Keratinocyte (primary cell): Measurements from ENCODE around the gene EXOC4. TPM values are rescaled to one million over a fixed set of nuclear protein-coding genes. Genes with fewer than 3 reads are reported as not detected.

Experiments
- DNase-seq: peaks from one replicate; pipeline ENCODE4 v3.0.0-alpha.2; 2011; ENCODE audit warnings: low read depth, missing footprints, low spot score
- FAIRE-seq: peaks from 2 replicates; lab custom pipeline; 2011; peaks lifted over from hg19 to GRCh38; lab: Jason Lieb, UNC
- H2AFZ ChIP-seq: 2 replicates; pipeline ENCODE4 v1.6.0; 2012; ENCODE audit warnings: low read length, control low read depth, inconsistent platforms; ENCODE audit not compliant: control insufficient read depth
- H3K27ac ChIP-seq: 2 replicates; pipeline ENCODE4 v1.5.1; 2011; ENCODE audit warnings: low read length; ENCODE audit not compliant: control insufficient read depth, insufficient read depth
- H3K27me3 ChIP-seq: 3 replicates; pipeline ENCODE4 v1.6.0; 2011; ENCODE audit warnings: low read length; ENCODE audit not compliant: control insufficient read depth, insufficient read depth; ENCODE audit errors: extremely low read depth
- H3K36me3 ChIP-seq, 2 experiments: 2 replicates in 1 of 2; 3 replicates in 1 of 2; pipeline ENCODE4 v1.5.1; 2011; ENCODE audit warnings: low read length in 2 of 2, mild to moderate bottlenecking in 1 of 2; ENCODE audit not compliant: control insufficient read depth in 2 of 2, insufficient read depth in 2 of 2; ENCODE audit errors: extremely low read depth in 1 of 2
- H3K4me1 ChIP-seq: 3 replicates; pipeline ENCODE4 v1.5.1; 2011; ENCODE audit warnings: low read length; ENCODE audit not compliant: control insufficient read depth, insufficient read depth; ENCODE audit errors: extremely low read depth
- H3K4me2 ChIP-seq: 3 replicates; pipeline ENCODE4 v1.6.0; 2011; ENCODE audit warnings: low read depth, low read length; ENCODE audit not compliant: control insufficient read depth, insufficient read depth; ENCODE audit errors: extremely low read depth
- H3K4me3 ChIP-seq, 3 experiments: fragments of 200-600 bp in 1 of 3; sonication (generic) in 1 of 3; 2 replicates in 2 of 3; 3 replicates in 1 of 3; pipeline ENCODE4 v1.5.1; 2011 to 2016; ENCODE audit warnings: low read length in 3 of 3, mild to moderate bottlenecking in 3 of 3, control low read depth in 2 of 3, inconsistent platforms in 1 of 3, low read depth in 1 of 3, mixed read lengths in 1 of 3, mixed run types in 1 of 3, moderate library complexity in 1 of 3; ENCODE audit not compliant: control insufficient read depth in 2 of 3, insufficient read depth in 2 of 3; ENCODE audit errors: extremely low read depth in 1 of 3
- H3K79me2 ChIP-seq: 2 replicates; pipeline ENCODE4 v1.6.0; 2012; ENCODE audit warnings: low read length; ENCODE audit not compliant: control insufficient read depth, insufficient read depth
- H3K9ac ChIP-seq: 3 replicates; pipeline ENCODE4 v1.6.0; 2011; ENCODE audit warnings: low read length; ENCODE audit not compliant: control insufficient read depth, insufficient read depth; ENCODE audit errors: extremely low read depth
- H3K9me1 ChIP-seq: 3 replicates; pipeline ENCODE4 v1.6.0; 2011; ENCODE audit warnings: low read length; ENCODE audit not compliant: control insufficient read depth, insufficient read depth; ENCODE audit errors: extremely low read depth
- H3K9me3 ChIP-seq: 2 replicates; pipeline ENCODE4 v1.5.1; 2012; ENCODE audit warnings: low read depth, low read length; ENCODE audit not compliant: control insufficient read depth
- H4K20me1 ChIP-seq: 3 replicates; pipeline ENCODE4 v1.6.0; 2011; ENCODE audit warnings: low read length; ENCODE audit not compliant: control insufficient read depth, insufficient read depth; ENCODE audit errors: extremely low read depth
- EZH2 ChIP-seq: IDR thresholded peaks from one replicate; pipeline ENCODE4 v1.6.1; 2012; ENCODE audit warnings: inconsistent platforms, mild to moderate bottlenecking, low read length, moderate library complexity
- dilution Hi-C: fragments of 300-500 bp; cut with MboI; formaldehyde crosslinking; loops from one replicate; pipeline ENCODE4 v1.7.0; 2020; ENCODE audit warnings: low sequenced_read_pairs; ENCODE audit not compliant: extremely low pct_ligation_motif_present
- polyA plus RNA-seq, 5 experiments: library from polyadenylated mRNA; depleted of rRNA in 3 of 5; stranded (reverse) in 3 of 5; stranded (forward) in 1 of 5; unstranded in 1 of 5; fragments of >200 nt; gene quantifications; 1 replicate in 1 of 5; 2 replicates in 3 of 5; 3 replicates in 1 of 5; pipeline versions ENCODE4 v1.2.1 to v1.2.3, GENCODE V29; 2011 to 2012; ENCODE audit warnings: missing spikeins in 2 of 5, low read depth in 1 of 5, low replicate concordance in 1 of 5
- TF ChIP-seq, protein P1 (sequence below), 3 experiments: IDR thresholded peaks in 1 of 3; conservative IDR thresholded peaks in 1 of 3; optimal IDR thresholded peaks in 1 of 3; 2 replicates in 2 of 3; 3 replicates in 1 of 3; pipeline versions ENCODE3 to v1.5.1; 2011; ENCODE audit warnings: low read length in 3 of 3, mild to moderate bottlenecking in 3 of 3, moderate library complexity in 2 of 3, control low read depth in 1 of 3, inconsistent platforms in 1 of 3; ENCODE audit not compliant: insufficient read depth in 2 of 3; ENCODE audit errors: extremely low read depth in 1 of 3

Gene EXOC4
- polyA plus RNA-seq, 1 donor (not counting 4 experiments of a cell fraction or from before 2014, with no cell fraction given) = 52.6 TPM

- Histone ChIP-seq H4K20me1 (no peaks in the 10 kb centered on the region), H3K4me3 (no peak overlapping the region), H3K27ac (no peak overlapping the region), H3K9me1 (no peaks in the 10 kb centered on the region), H3K4me1 (no peaks in the 10 kb centered on the region), H3K9ac (no peak overlapping the region), H3K27me3 (no peaks in the 10 kb centered on the region), H3K4me2 (no peak overlapping the region), H3K9me3 (no peaks in the 10 kb centered on the region), H3K36me3 (no peaks in the 10 kb centered on the region), H3K79me2 (no peaks in the 10 kb centered on the region), H2AFZ (no peak overlapping the region)
- TF ChIP-seq EZH2 = no peak
- TF ChIP-seq, protein P1, sequence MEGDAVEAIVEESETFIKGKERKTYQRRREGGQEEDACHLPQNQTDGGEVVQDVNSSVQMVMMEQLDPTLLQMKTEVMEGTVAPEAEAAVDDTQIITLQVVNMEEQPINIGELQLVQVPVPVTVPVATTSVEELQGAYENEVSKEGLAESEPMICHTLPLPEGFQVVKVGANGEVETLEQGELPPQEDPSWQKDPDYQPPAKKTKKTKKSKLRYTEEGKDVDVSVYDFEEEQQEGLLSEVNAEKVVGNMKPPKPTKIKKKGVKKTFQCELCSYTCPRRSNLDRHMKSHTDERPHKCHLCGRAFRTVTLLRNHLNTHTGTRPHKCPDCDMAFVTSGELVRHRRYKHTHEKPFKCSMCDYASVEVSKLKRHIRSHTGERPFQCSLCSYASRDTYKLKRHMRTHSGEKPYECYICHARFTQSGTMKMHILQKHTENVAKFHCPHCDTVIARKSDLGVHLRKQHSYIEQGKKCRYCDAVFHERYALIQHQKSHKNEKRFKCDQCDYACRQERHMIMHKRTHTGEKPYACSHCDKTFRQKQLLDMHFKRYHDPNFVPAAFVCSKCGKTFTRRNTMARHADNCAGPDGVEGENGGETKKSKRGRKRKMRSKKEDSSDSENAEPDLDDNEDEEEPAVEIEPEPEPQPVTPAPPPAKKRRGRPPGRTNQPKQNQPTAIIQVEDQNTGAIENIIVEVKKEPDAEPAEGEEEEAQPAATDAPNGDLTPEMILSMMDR (optimal IDR thresholded peaks at IDR 0.05 in 1 of 3, IDR thresholded peaks at IDR 0.05 in 1 of 3, conservative IDR thresholded peaks at IDR 0.05 in 1 of 3; ENCODE audit: extremely low read depth in 1 of 3, insufficient read depth in 2 of 3, low read length in 3 of 3) = no peak
- dilution Hi-C loops = no loop called here
- FAIRE-seq = no peak
- DNase-seq = no peak
Observed at GRCh38 chr7:133959505-133959904, 706.6 kb downstream of the EXOC4 start.

- FAIRE-seq (no peak), DNase-seq (no peak)
- H3K9me3 ChIP-seq = no peaks in the 10 kb centered on the region
- H4K20me1 ChIP-seq = no peaks in the 10 kb centered on the region
- no peaks in the 10 kb centered on the region for H3K27me3 ChIP-seq
- H3K9me1 ChIP-seq = no peaks in the 10 kb centered on the region
- no peaks in the 10 kb centered on the region for H3K4me1 ChIP-seq
- H3K36me3 ChIP-seq = no peaks in the 10 kb centered on the region
- H3K79me2 ChIP-seq = no peaks in the 10 kb centered on the region
- no peak overlapping the region for H3K4me2 ChIP-seq
- H2AFZ ChIP-seq = no peak overlapping the region
- no peak overlapping the region for H3K4me3 ChIP-seq
- dilution Hi-C loops = no loop called here
- H3K27ac ChIP-seq = no peak overlapping the region
- no peak for TF ChIP-seq EZH2
- TF ChIP-seq, protein P1 (optimal IDR thresholded peaks at IDR 0.05 in 1 of 3, IDR thresholded peaks at IDR 0.05 in 1 of 3, conservative IDR thresholded peaks at IDR 0.05 in 1 of 3; ENCODE audit: extremely low read depth in 1 of 3, insufficient read depth in 2 of 3, low read length in 3 of 3) = no peak
- no peak overlapping the region for H3K9ac ChIP-seq
Observed at GRCh38 chr7:133961724-133962123, 708.8 kb downstream of the EXOC4 start.
